A549 (cell line): ENCODE data around the gene ARPC1A. TPM values are rescaled to one million over a fixed set of nuclear protein-coding genes. Genes with fewer than 3 reads are reported as not detected.

Experiments
- ATAC-seq, 2 experiments: fragments of 200-7000 bp in 1 of 2; fragments of >200 bp in 1 of 2; cut with Nextera tagmentation in 1 of 2; cut with Tn5 transposase in 1 of 2; 3 replicates each; pipeline versions ENCODE4 v1.8.0 to v1.9.1; 2018 to 2020; ENCODE audit warnings: mild to moderate bottlenecking in 1 of 2, moderate library complexity in 1 of 2
- CTCF ChIA-PET: fragments of 300-600 bp; sonication (Branson Sonifier 250); formaldehyde crosslinking; extraction: SDS; loops from one replicate; lab custom pipeline; 2021; ENCODE audit warnings: antibody characterized with exemption, inconsistent platforms; lab: Yijun Ruan, JAX
- POLR2A ChIA-PET: fragments of 350-600 bp; formaldehyde crosslinking; extraction: SDS; loops from one replicate; lab custom pipeline; 2021; ENCODE audit warnings: antibody characterized with exemption, inconsistent platforms; lab: Yijun Ruan, JAX
- DNase-seq, 2 experiments: peaks; one replicate each; pipeline versions ENCODE4 v3.0.0 to v3.0.0-alpha.2; 2011 to 2016; ENCODE audit warnings: low read depth in 1 of 2, low spot score in 1 of 2
- FAIRE-seq: peaks from 2 replicates; lab custom pipeline; 2011; peaks lifted over from hg19 to GRCh38; lab: Jason Lieb, UNC
- H3K27ac ChIP-seq, 2 experiments: fragments of >200 bp; sonication (Bioruptor Twin); formaldehyde crosslinking; 3 replicates each; pipeline ENCODE4 v1.5.1; 2016 to 2017
- H3K4me1 ChIP-seq: fragments of >200 bp; sonication (Bioruptor Twin); formaldehyde crosslinking; 3 replicates; pipeline ENCODE4 v1.6.1; 2016
- H3K4me2 ChIP-seq: fragments of >200 bp; sonication (Bioruptor Twin); formaldehyde crosslinking; 3 replicates; pipeline ENCODE4 v1.6.1; 2016
- H3K4me3 ChIP-seq: fragments of >200 bp; sonication (Bioruptor Twin); formaldehyde crosslinking; 3 replicates; pipeline ENCODE4 v1.5.1; 2016
- H3K9me3 ChIP-seq: fragments of >200 bp; sonication (Bioruptor Twin); formaldehyde crosslinking; 3 replicates; pipeline ENCODE4 v1.6.1; 2016
- CHD2 ChIP-seq: fragments of 150-350 bp; IDR thresholded peaks from 2 replicates; pipeline ENCODE4 v1.6.1; 2014; ENCODE audit warnings: low read length; ENCODE audit not compliant: partially characterized antibody
- EHF ChIP-seq: fragments of 250-450 bp; sonication (Bioruptor Pico); IDR thresholded peaks from 2 replicates; pipeline ENCODE4 v1.5.0; 2020; ENCODE audit warnings: mild to moderate bottlenecking
- EP300 ChIP-seq, 2 experiments: fragments of >200 bp; sonication (Bioruptor Twin); formaldehyde crosslinking; IDR thresholded peaks; 2 replicates in 1 of 2; 3 replicates in 1 of 2; pipeline ENCODE4 v1.6.1; 2016 to 2017
- FOSB ChIP-seq: fragments of 250-450 bp; sonication (Bioruptor Pico); IDR thresholded peaks from 2 replicates; pipeline ENCODE4 v1.5.0; 2020; ENCODE audit warnings: mild to moderate bottlenecking, moderate library complexity
- FOSL2 ChIP-seq, 2 experiments: fragments of 450-650 bp in 1 of 2; fragments of >200 bp in 1 of 2; sonication (Bioruptor Twin) in 1 of 2; formaldehyde crosslinking; IDR thresholded peaks; 2 replicates each; pipeline versions ENCODE4 v1.5.0 to v1.6.1; 2016 to 2020; ENCODE audit warnings: mild to moderate bottlenecking in 1 of 2, moderate library complexity in 1 of 2
- HEYL ChIP-seq: fragments of 250-450 bp; sonication (Bioruptor Pico); IDR thresholded peaks from 2 replicates; pipeline ENCODE4 v1.8.0; 2021; ENCODE audit warnings: mild to moderate bottlenecking, moderate library complexity
- JUN ChIP-seq, 2 experiments: fragments of >200 bp; sonication (Bioruptor Twin); formaldehyde crosslinking; IDR thresholded peaks; 2 replicates in 1 of 2; 3 replicates in 1 of 2; pipeline ENCODE4 v1.6.1; 2016 to 2017
- JUNB ChIP-seq: fragments of >200 bp; sonication (Bioruptor Twin); formaldehyde crosslinking; IDR thresholded peaks from 2 replicates; pipeline ENCODE4 v1.6.1; 2016
- KDM1A ChIP-seq: fragments of 200-600 bp; sonication (generic); IDR thresholded peaks from 2 replicates; pipeline ENCODE4 v1.6.1; 2016; ENCODE audit warnings: low read depth, mild to moderate bottlenecking
- KDM5A ChIP-seq: fragments of 200-600 bp; sonication (generic); IDR thresholded peaks from 2 replicates; pipeline ENCODE4 v1.6.1; 2016; ENCODE audit warnings: antibody characterized with exemption, mild to moderate bottlenecking
- MYC ChIP-seq: IDR thresholded peaks from 2 replicates; pipeline ENCODE4 v1.6.1; 2012; ENCODE audit warnings: mild to moderate bottlenecking, inconsistent platforms, low read length, improper control_type of control experiment, borderline replicate concordance
- NFE2L2 ChIP-seq: fragments of 150-350 bp; conservative IDR thresholded peaks from 2 replicates; pipeline ENCODE4 v1.6.1; 2014; ENCODE audit warnings: low read length
- NPAS2 ChIP-seq: fragments of 250-450 bp; sonication (Bioruptor Pico); IDR thresholded peaks from 2 replicates; pipeline ENCODE4 v1.8.0; 2022; ENCODE audit warnings: mild to moderate bottlenecking, moderate library complexity, borderline replicate concordance
- NR3C1 ChIP-seq: fragments of >200 bp; sonication (Bioruptor Twin); formaldehyde crosslinking; IDR thresholded peaks from 3 replicates; pipeline ENCODE4 v1.6.1; 2017
- PBX3 ChIP-seq: IDR thresholded peaks from 2 replicates; pipeline ENCODE4 v1.6.1; 2012
- RCOR1 ChIP-seq: fragments of 150-350 bp; IDR thresholded peaks from 2 replicates; pipeline ENCODE4 v1.6.1; 2014; ENCODE audit warnings: antibody characterized with exemption, low read length, low read depth
- RNF2 ChIP-seq: fragments of 200-600 bp; sonication (generic); IDR thresholded peaks from 2 replicates; pipeline ENCODE4 v1.6.1; 2016; ENCODE audit warnings: low read depth, mild to moderate bottlenecking, antibody characterized with exemption, moderate library complexity, borderline replicate concordance
- ZSCAN20 ChIP-seq: fragments of 250-450 bp; sonication (Bioruptor Pico); IDR thresholded peaks from 2 replicates; pipeline ENCODE4 v1.8.0; 2022; ENCODE audit warnings: mild to moderate bottlenecking, moderate library complexity
- WGBS: methylation state at CpG from one replicate; pipeline ENCODE4 v1.1.6; 2017; ENCODE audit errors: missing lambda C conversion rate; 5-methylcytosine and 5-hydroxymethylcytosine counted together
- polyA plus RNA-seq, 4 experiments: library from polyadenylated mRNA; depleted of rRNA in 3 of 4; stranded (reverse); fragments of >200 nt; fragmentation: RNase III in 1 of 4; extraction: RNeasy Plus Mini Kit Qiagen cat#74134 plus additional on column Dnase treatment in 1 of 4; gene quantifications; 2 replicates in 3 of 4; 3 replicates in 1 of 4; pipeline ENCODE4 v1.2.3, GENCODE V29; 2011 to 2017
- TF ChIP-seq, protein P1 (sequence below): IDR thresholded peaks from 2 replicates; pipeline ENCODE4 v1.6.1; 2012
- TF ChIP-seq, protein P2 (sequence below): fragments of >200 bp; sonication (Bioruptor Twin); formaldehyde crosslinking; IDR thresholded peaks from 3 replicates; pipeline ENCODE4 v1.6.1; 2016
- TF ChIP-seq, protein P3 (sequence below): fragments of 250-450 bp; sonication (Bioruptor Pico); IDR thresholded peaks from 2 replicates; pipeline ENCODE4 v1.5.0; 2021; ENCODE audit warnings: mild to moderate bottlenecking, moderate library complexity, borderline replicate concordance

Gene ARPC1A
- polyA plus RNA-seq, 2 of the 4 experiments (the other 2 are of a cell fraction): 116 to 120 TPM

GRCh38 chr7:99383203-99383602, 57.5 kb downstream of the ARPC1A start:
- FAIRE-seq (no peak), ATAC-seq (no peak), DNase-seq (no peak)
- Histone ChIP-seq H3K9me3 (no peaks in the 10 kb centered on the region), H3K4me1 (peaks cover 36% of the 10 kb centered on the region), H3K4me3 (no peak overlapping the region), H3K4me2 (no peak overlapping the region), H3K27ac (no peak overlapping the region)
- POLR2A ChIA-PET: no interaction called here
- WGBS: 94% methylated on average over 10 of the region's 10 CpGs
- TF ChIP-seq JUNB (no peak), EHF (CRISPR knock-in tag) (no peak)
- CTCF ChIA-PET: interaction anchor here (1.7 kb wide), 1 partner anchor 17 kb away, joined by 5 read pairs; no protein-coding TSS in a partner anchor

DNA sequence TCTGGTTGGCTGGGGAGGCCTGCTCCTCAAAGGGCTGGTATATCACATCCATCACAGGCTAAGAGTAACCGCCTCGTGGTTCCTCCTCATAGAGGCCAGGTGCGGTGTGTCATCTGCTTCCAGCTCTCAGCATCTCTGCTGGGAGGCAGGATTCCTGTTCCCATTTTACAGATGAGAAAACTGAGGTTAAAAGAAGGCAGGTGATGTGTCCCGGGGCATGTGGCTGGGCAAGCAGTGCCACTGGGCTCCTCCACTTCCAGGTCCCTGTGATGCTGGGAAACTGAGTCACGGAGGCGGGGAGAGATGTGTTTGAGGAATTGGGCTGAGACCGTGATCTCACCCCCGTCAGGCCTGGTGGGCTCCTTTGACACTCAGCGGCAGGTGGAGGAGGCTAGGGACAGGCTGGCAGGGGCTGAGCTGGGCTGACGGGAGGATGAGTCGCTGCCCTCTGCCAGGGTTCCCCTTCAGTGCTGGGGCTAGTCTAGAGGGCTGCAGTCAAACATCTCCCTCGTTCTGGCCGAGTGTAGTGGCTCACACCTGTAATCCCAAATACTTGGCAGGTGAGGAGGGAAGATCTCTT, 58.2 kb downstream of the ARPC1A start:
- no peak overlapping the region for H3K4me2 ChIP-seq
- no peak overlapping the region for H3K4me3 ChIP-seq
- H3K9me3 ChIP-seq: no peaks in the 10 kb centered on the region
- ATAC-seq (peak in 1 of 2 experiments; percentile 22; a peak in 1 of 6 replicates), FAIRE-seq (no peak), DNase-seq (no peak)
- CTCF ChIA-PET: interaction anchor here (1.7 to 1.8 kb wide), 2 partner anchors 16 kb away, joined by 4 to 5 read pairs; no protein-coding TSS in a partner anchor
- POLR2A ChIA-PET: no interaction called here
- H3K4me1 ChIP-seq: peaks cover 29% of the 10 kb centered on the region
- TF ChIP-seq KDM1A: peak; percentile 79
- no peak for TF ChIP-seq PBX3
- peak overlapping the region in 1 of 2 experiments; percentile 36; a peak in 1 of 6 replicates for H3K27ac ChIP-seq
- 89% methylated on average over 13 of the region's 13 CpGs for WGBS

DNA sequence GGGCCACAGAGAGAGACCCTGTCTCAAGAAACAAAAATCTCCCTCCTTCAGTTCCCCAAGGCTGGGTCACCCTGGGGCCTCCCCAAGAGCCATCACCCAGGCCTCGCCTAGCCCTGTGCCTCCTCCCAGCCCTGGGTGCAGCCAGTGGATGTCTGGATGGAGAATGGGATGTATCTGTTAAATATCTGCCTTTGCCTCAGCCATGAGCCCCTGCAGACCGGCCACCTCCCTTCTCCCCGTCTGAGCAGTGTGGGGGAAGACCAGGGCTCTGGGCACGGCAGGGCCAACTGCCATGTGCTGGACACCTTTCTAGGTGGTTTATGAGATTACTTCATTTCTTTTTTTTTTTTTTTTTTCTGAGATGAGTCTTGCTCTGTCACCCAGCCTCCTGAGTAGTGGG, 58.8 kb downstream of the ARPC1A start:
- FAIRE-seq: no peak
- Histone ChIP-seq H3K27ac (0 out of 6 replicates have a peak overlapping the region, but pooled peaks of 1 of the 2 experiments have one; percentile 36), H3K9me3 (no peaks in the 10 kb centered on the region), H3K4me2 (no peak overlapping the region), H3K4me3 (no peak overlapping the region), H3K4me1 (peaks cover 22% of the 10 kb centered on the region)
- 87% methylated on average over 4 of the region's 4 CpGs for WGBS
- ATAC-seq: peak; percentile 12 to 37; a peak in 5 of 6 replicates
- TF ChIP-seq NR3C1 (no peak), FOSB (CRISPR knock-in tag) (no peak), KDM5A (no peak), ZSCAN20 (CRISPR knock-in tag) (no peak), HEYL (CRISPR knock-in tag) (no peak), NPAS2 (CRISPR knock-in tag) (no peak), NFE2L2 (no peak), RNF2 (no peak), RCOR1 (no peak), JUN (IDR thresholded peaks at IDR 0.05) (no peak), MYC (no peak), EP300 (IDR thresholded peaks at IDR 0.05) (no peak), FOSL2 (IDR thresholded peaks at IDR 0.05) (no peak), FOSL2 (CRISPR knock-in tag; IDR thresholded peaks at IDR 0.05) (no peak), CHD2 (no peak)
- TF ChIP-seq, protein P1, sequence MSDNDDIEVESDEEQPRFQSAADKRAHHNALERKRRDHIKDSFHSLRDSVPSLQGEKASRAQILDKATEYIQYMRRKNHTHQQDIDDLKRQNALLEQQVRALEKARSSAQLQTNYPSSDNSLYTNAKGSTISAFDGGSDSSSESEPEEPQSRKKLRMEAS: no peak
- TF ChIP-seq, protein P2, sequence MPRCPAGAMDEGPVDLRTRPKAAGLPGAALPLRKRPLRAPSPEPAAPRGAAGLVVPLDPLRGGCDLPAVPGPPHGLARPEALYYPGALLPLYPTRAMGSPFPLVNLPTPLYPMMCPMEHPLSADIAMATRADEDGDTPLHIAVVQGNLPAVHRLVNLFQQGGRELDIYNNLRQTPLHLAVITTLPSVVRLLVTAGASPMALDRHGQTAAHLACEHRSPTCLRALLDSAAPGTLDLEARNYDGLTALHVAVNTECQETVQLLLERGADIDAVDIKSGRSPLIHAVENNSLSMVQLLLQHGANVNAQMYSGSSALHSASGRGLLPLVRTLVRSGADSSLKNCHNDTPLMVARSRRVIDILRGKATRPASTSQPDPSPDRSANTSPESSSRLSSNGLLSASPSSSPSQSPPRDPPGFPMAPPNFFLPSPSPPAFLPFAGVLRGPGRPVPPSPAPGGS: no peak
- TF ChIP-seq, protein P3, sequence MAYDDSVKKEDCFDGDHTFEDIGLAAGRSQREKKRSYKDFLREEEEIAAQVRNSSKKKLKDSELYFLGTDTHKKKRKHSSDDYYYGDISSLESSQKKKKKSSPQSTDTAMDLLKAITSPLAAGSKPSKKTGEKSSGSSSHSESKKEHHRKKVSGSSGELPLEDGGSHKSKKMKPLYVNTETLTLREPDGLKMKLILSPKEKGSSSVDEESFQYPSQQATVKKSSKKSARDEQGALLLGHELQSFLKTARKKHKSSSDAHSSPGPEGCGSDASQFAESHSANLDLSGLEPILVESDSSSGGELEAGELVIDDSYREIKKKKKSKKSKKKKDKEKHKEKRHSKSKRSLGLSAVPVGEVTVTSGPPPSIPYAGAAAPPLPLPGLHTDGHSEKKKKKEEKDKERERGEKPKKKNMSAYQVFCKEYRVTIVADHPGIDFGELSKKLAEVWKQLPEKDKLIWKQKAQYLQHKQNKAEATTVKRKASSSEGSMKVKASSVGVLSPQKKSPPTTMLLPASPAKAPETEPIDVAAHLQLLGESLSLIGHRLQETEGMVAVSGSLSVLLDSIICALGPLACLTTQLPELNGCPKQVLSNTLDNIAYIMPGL (CRISPR knock-in tag): no peak
- POLR2A ChIA-PET: no interaction called here
- CTCF ChIA-PET: interaction anchor here (1.8 kb wide), 1 partner anchor 15 kb away, joined by 4 read pairs; no protein-coding TSS in a partner anchor
- no peak for DNase-seq
